ENCODE measurements around the gene BRINP2. TPM values are rescaled to one million over a fixed set of nuclear protein-coding genes. Genes with fewer than 3 reads are reported as not detected.

BRINP2 gene
- polyA plus RNA-seq, 3 donors, result not detected

DNA sequence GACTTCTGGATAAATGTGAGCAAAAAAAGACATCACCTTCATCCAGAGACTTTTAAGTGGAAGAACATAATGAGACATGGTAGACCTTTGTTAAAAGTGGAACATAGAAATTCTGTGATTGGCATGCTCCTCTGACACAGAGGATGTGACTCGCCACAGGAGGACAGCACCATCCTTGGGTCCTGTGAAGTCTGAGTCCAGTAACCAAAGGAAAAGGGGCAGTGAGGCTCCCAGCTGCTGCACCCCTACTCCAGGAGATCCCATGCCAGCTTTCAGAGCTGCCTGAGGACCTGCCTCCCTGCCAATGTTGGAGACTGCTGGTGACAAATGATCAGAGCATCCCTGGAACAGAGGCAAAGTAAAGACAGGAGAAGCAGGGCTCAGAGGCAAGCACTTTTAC is 136.2 kb downstream of the BRINP2 start:
- Mint-ChIP-seq H3K36me3 (no peaks in the 10 kb centered on the region), H3K9me3 (peaks cover 0 to 3% (median 2%) of the 10 kb centered on the region in 7 donors), H3K4me1 (no peaks in the 10 kb centered on the region), H3K27me3 (ENCODE audit: low read depth in 3 of 3) (peaks cover 0 to 4% (median 0%) of the 10 kb centered on the region in 3 donors), H3K4me3 (no peak overlapping the region), H3K27ac (no peak overlapping the region)
- no peak overlapping the region for H3K27ac ChIP-seq (ENCODE audit: low read depth in 1 of 2, low read length in 2 of 2)
- WGBS (ENCODE audit: insufficient coverage), result 80% methylated on average over 1 of the region's 1 CpG
- H2AFZ ChIP-seq (ENCODE audit: insufficient read depth, low read depth, low read length, poor library complexity, severe bottlenecking), result no peak overlapping the region
- DNase-seq, result no peak
- H3K27me3 ChIP-seq (ENCODE audit: control insufficient read depth in 2 of 2, insufficient read depth in 2 of 2, low read length in 2 of 2), result no peaks in the 10 kb centered on the region
- intact Hi-C loops (cut with micrococcal nuclease), result no loop called here
- H3K36me3 ChIP-seq (replicated peaks in 1 of 2; ENCODE audit: control insufficient read depth in 1 of 2, insufficient read depth in 2 of 2, low read length in 2 of 2), result no peaks in the 10 kb centered on the region
- no peaks in the 10 kb centered on the region for H3K4me1 ChIP-seq (ENCODE audit: control insufficient read depth in 1 of 2, insufficient read depth in 2 of 2, low read length in 2 of 2)
- no peak for TF ChIP-seq CTCF (IDR thresholded peaks at IDR 0.05)
- H3K4me2 ChIP-seq (replicated peaks; ENCODE audit: extremely low read depth, low read length, poor library complexity, severe bottlenecking), result no peak overlapping the region
- H4K20me1 ChIP-seq (ENCODE audit: insufficient read depth, low read length), result no peaks in the 10 kb centered on the region
- H3K9ac ChIP-seq (ENCODE audit: insufficient read depth, low read length, poor library complexity, severe bottlenecking), result no peak overlapping the region
- H3K79me2 ChIP-seq (ENCODE audit: insufficient read depth, low read length), result no peaks in the 10 kb centered on the region
- no peaks in the 10 kb centered on the region for H3K9me3 ChIP-seq (replicated peaks in 1 of 2; ENCODE audit: control insufficient read depth in 1 of 2, insufficient read depth in 1 of 2, low read length in 2 of 2)
- H3K4me3 ChIP-seq (replicated peaks in 1 of 3; ENCODE audit: low read depth in 2 of 3, low read length in 3 of 3), result no peak overlapping the region

GRCh38 chr1:177307771-177308170 is 137.0 kb downstream of the BRINP2 start:
- Histone ChIP-seq H2AFZ (ENCODE audit: insufficient read depth, low read depth, low read length, poor library complexity, severe bottlenecking) (no peak overlapping the region), H3K4me2 (replicated peaks; ENCODE audit: extremely low read depth, low read length, poor library complexity, severe bottlenecking) (no peak overlapping the region), H3K4me1 (ENCODE audit: control insufficient read depth in 1 of 2, insufficient read depth in 2 of 2, low read length in 2 of 2) (no peaks in the 10 kb centered on the region), H3K4me3 (replicated peaks in 1 of 3; ENCODE audit: low read depth in 2 of 3, low read length in 3 of 3) (no peak overlapping the region), H4K20me1 (ENCODE audit: insufficient read depth, low read length) (no peaks in the 10 kb centered on the region), H3K79me2 (ENCODE audit: insufficient read depth, low read length) (no peaks in the 10 kb centered on the region), H3K36me3 (replicated peaks in 1 of 2; ENCODE audit: control insufficient read depth in 1 of 2, insufficient read depth in 2 of 2, low read length in 2 of 2) (no peaks in the 10 kb centered on the region), H3K9ac (ENCODE audit: insufficient read depth, low read length, poor library complexity, severe bottlenecking) (no peak overlapping the region), H3K27ac (ENCODE audit: low read depth in 1 of 2, low read length in 2 of 2) (no peak overlapping the region), H3K27me3 (ENCODE audit: control insufficient read depth in 2 of 2, insufficient read depth in 2 of 2, low read length in 2 of 2) (no peaks in the 10 kb centered on the region), H3K9me3 (replicated peaks in 1 of 2; ENCODE audit: control insufficient read depth in 1 of 2, insufficient read depth in 1 of 2, low read length in 2 of 2) (no peaks in the 10 kb centered on the region)
- Mint-ChIP-seq H3K4me3 (no peak overlapping the region), H3K27ac (no peak overlapping the region), H3K27me3 (ENCODE audit: low read depth in 3 of 3) (peaks cover 0 to 4% (median 0%) of the 10 kb centered on the region in 3 donors), H3K4me1 (no peaks in the 10 kb centered on the region), H3K36me3 (no peaks in the 10 kb centered on the region), H3K9me3 (peaks cover 0 to 6% (median 2%) of the 10 kb centered on the region in 7 donors)
- no peak for DNase-seq
- no peak for TF ChIP-seq CTCF (IDR thresholded peaks at IDR 0.05)
- intact Hi-C loops (cut with micrococcal nuclease), result no loop called here

All from CD14-positive monocyte (primary cell).